Daoy (cell line): Measurements from ENCODE around the gene TFAP2C. TPM values are rescaled to one million over a fixed set of nuclear protein-coding genes. Genes with fewer than 3 reads are reported as not detected.
A peak's percentile ranks its signal among the peaks of the same experiment; 100 is the strongest.
"Not testable (repeated sequence)": the region's sequence is repeated elsewhere in the genome, so short reads cannot be mapped to it uniquely, and the experiment has no call there.

ENCODE experiments used
- DNase-seq: peaks from one replicate; pipeline ENCODE4 v3.0.0-alpha.2; 2015; ENCODE audit warnings: low read depth
- total RNA-seq: library from RNA; depleted of rRNA; stranded (reverse); fragments of >200 nt; shearing (Covaris generic); gene quantifications from 2 replicates; pipeline ENCODE4 v1.2.3, GENCODE V29; 2014

Gene TFAP2C
- total RNA-seq, 1 experiment from 2014 or later, result 7.7 TPM

- DNase-seq, result no peak
Observed at GRCh38 chr20:56616716-56617115, 12.4 kb upstream of the TFAP2C start.

GRCh38 chr20:56617489-56617888 is 11.6 kb upstream of the TFAP2C start:
- DNase-seq, result no peak

GRCh38 chr20:56621730-56622129 is 7.4 kb upstream of the TFAP2C start:
- DNase-seq, result no peak

- DNase-seq, result not testable (repeated sequence)
Observed at GRCh38 chr20:56623930-56624329, 5.2 kb upstream of the TFAP2C start.

- DNase-seq, result no peak
Observed at GRCh38 chr20:56624786-56625681, 4.1 kb upstream of the TFAP2C start.

- DNase-seq, result no peak
Observed at GRCh38 chr20:56625837-56626236, 3.3 kb upstream of the TFAP2C start.

- DNase-seq, result peak; percentile 44
Observed at GRCh38 chr20:56626367-56627121, 2.6 kb upstream of the TFAP2C start.

- no peak for DNase-seq
Observed at GRCh38 chr20:56627122-56628014, 1.7 kb upstream of the TFAP2C start.

GRCh38 chr20:56628015-56628872 is 862 bp upstream of the TFAP2C start:
- peak; percentile 26 for DNase-seq

GRCh38 chr20:56629464-56630085 is 469 bp downstream of the TFAP2C start:
- peak; percentile 18 for DNase-seq

GRCh38 chr20:56630086-56630493 is 984 bp downstream of the TFAP2C start:
- peak; percentile 86 for DNase-seq

- peak; percentile 53 for DNase-seq
Observed at GRCh38 chr20:56630506-56631317, 1.6 kb downstream of the TFAP2C start.

GRCh38 chr20:56631318-56631989 is 2.3 kb downstream of the TFAP2C start:
- no peak for DNase-seq

GRCh38 chr20:56631990-56632327 is 2.9 kb downstream of the TFAP2C start:
- no peak for DNase-seq

GRCh38 chr20:56634307-56634706 is 5.2 kb downstream of the TFAP2C start:
- no peak for DNase-seq

GRCh38 chr20:56634735-56635385 is 5.8 kb downstream of the TFAP2C start:
- no peak for DNase-seq

GRCh38 chr20:56636716-56637115 is 7.6 kb downstream of the TFAP2C start:
- peak; percentile 40 for DNase-seq

- no peak for DNase-seq
Observed at GRCh38 chr20:56637576-56637975, 8.5 kb downstream of the TFAP2C start.

- no peak for DNase-seq
Observed at GRCh38 chr20:56646599-56646998, 17.5 kb downstream of the TFAP2C start.
